ENCODE measurements around the gene SLC41A2.

The SLC41A2 gene

GRCh38 chr12:104928036-104928745 is 29.9 kb downstream of the SLC41A2 start:
- Histone ChIP-seq H3K27me3 (ENCODE audit: control insufficient read depth in 1 of 2, insufficient read depth in 2 of 2, low read length in 2 of 2) (no peaks in the 10 kb centered on the region), H3K9me3 (ENCODE audit: low read length) (no peaks in the 10 kb centered on the region), H3K4me1 (ENCODE audit: insufficient read depth, low read length) (no peaks in the 10 kb centered on the region), H3K4me3 (ENCODE audit: low read depth in 1 of 2, low read length in 2 of 2) (no peak overlapping the region), H3K27ac (ENCODE audit: low read depth, low read length) (no peak overlapping the region), H3K36me3 (ENCODE audit: insufficient read depth, low read length) (no peaks in the 10 kb centered on the region), H3K9ac (ENCODE audit: low read length) (no peak overlapping the region)

- no peaks in the 10 kb centered on the region for H3K36me3 ChIP-seq (ENCODE audit: insufficient read depth, low read length)
- no peak overlapping the region for H3K9ac ChIP-seq (ENCODE audit: low read length)
- H3K4me1 ChIP-seq (ENCODE audit: insufficient read depth, low read length) = no peaks in the 10 kb centered on the region
These were observed 32.6 kb downstream of the SLC41A2 start for GRCh38 chr12:104925501-104925900.

GRCh38 chr12:104921340-104921739 is 36.8 kb downstream of the SLC41A2 start:
- H3K9ac ChIP-seq (ENCODE audit: low read length) = no peak overlapping the region
- H3K36me3 ChIP-seq (ENCODE audit: insufficient read depth, low read length) = no peaks in the 10 kb centered on the region
- H3K27ac ChIP-seq (ENCODE audit: low read depth, low read length) = no peak overlapping the region
- no peaks in the 10 kb centered on the region for H3K27me3 ChIP-seq (ENCODE audit: control insufficient read depth in 1 of 2, insufficient read depth in 2 of 2, low read length in 2 of 2)
- H3K9me3 ChIP-seq (ENCODE audit: low read length) = peaks cover 7% of the 10 kb centered on the region
- no peak overlapping the region for H3K4me3 ChIP-seq (ENCODE audit: low read depth in 1 of 2, low read length in 2 of 2)
- H3K4me1 ChIP-seq (ENCODE audit: insufficient read depth, low read length) = no peaks in the 10 kb centered on the region

More at GRCh38 chr12:104925501-104925900, 32.6 kb downstream of the SLC41A2 start:
- Histone ChIP-seq H3K27ac (ENCODE audit: low read depth, low read length) (no peak overlapping the region), H3K4me3 (ENCODE audit: low read depth in 1 of 2, low read length in 2 of 2) (no peak overlapping the region), H3K9me3 (ENCODE audit: low read length) (peaks cover 7% of the 10 kb centered on the region), H3K27me3 (ENCODE audit: control insufficient read depth in 1 of 2, insufficient read depth in 2 of 2, low read length in 2 of 2) (no peaks in the 10 kb centered on the region)

GRCh38 chr12:104911942-104912341 is 46.1 kb downstream of the SLC41A2 start:
- Histone ChIP-seq H3K4me3 (ENCODE audit: low read depth in 1 of 2, low read length in 2 of 2) (no peak overlapping the region), H3K9ac (ENCODE audit: low read length) (no peak overlapping the region), H3K9me3 (ENCODE audit: low read length) (no peaks in the 10 kb centered on the region), H3K27me3 (ENCODE audit: control insufficient read depth in 1 of 2, insufficient read depth in 2 of 2, low read length in 2 of 2) (no peaks in the 10 kb centered on the region), H3K36me3 (ENCODE audit: insufficient read depth, low read length) (no peaks in the 10 kb centered on the region), H3K27ac (ENCODE audit: low read depth, low read length) (no peak overlapping the region), H3K4me1 (ENCODE audit: insufficient read depth, low read length) (no peaks in the 10 kb centered on the region)

DNA sequence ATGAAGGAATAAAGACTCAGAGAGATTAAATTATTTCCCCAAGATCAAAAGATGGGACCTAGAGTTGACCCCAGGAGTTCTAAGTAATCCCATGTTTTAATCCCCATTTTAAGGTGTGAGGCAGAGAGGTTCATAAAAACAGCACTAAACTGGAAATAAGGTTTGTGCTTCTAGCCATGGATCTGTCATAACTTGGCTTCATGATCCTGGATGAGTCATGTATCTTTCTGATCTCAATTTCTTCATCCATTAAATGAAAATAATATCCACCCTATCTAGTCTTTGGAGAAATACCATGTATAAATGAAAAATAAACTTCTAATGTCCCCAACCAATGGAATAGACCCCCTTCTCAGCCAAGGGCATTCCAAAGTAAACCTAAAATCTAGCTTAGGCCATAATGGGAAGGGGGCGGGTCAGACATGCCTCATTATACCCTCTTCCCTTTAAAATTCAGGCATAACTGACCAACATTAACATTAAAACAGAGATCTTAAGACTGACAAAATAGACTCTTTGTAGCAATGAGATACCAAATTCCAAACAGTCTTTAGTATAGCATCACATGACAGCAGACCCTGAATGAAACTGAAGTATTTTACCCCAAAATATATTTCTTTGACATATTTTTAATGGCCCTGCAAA is 47.8 kb downstream of the SLC41A2 start:
- Histone ChIP-seq H3K36me3 (ENCODE audit: insufficient read depth, low read length) (no peaks in the 10 kb centered on the region), H3K27me3 (ENCODE audit: control insufficient read depth in 1 of 2, insufficient read depth in 2 of 2, low read length in 2 of 2) (no peaks in the 10 kb centered on the region), H3K4me3 (ENCODE audit: low read depth in 1 of 2, low read length in 2 of 2) (no peak overlapping the region), H3K9ac (ENCODE audit: low read length) (no peak overlapping the region), H3K27ac (ENCODE audit: low read depth, low read length) (no peak overlapping the region), H3K4me1 (ENCODE audit: insufficient read depth, low read length) (no peaks in the 10 kb centered on the region), H3K9me3 (ENCODE audit: low read length) (no peaks in the 10 kb centered on the region)

GRCh38 chr12:104909761-104910160 is 48.3 kb downstream of the SLC41A2 start:
- no peaks in the 10 kb centered on the region for H3K9me3 ChIP-seq (ENCODE audit: low read length)
- no peaks in the 10 kb centered on the region for H3K27me3 ChIP-seq (ENCODE audit: control insufficient read depth in 1 of 2, insufficient read depth in 2 of 2, low read length in 2 of 2)
- H3K4me3 ChIP-seq (ENCODE audit: low read depth in 1 of 2, low read length in 2 of 2) = no peak overlapping the region
- no peak overlapping the region for H3K27ac ChIP-seq (ENCODE audit: low read depth, low read length)
- H3K36me3 ChIP-seq (ENCODE audit: insufficient read depth, low read length) = no peaks in the 10 kb centered on the region
- H3K9ac ChIP-seq (ENCODE audit: low read length) = no peak overlapping the region
- no peaks in the 10 kb centered on the region for H3K4me1 ChIP-seq (ENCODE audit: insufficient read depth, low read length)

All from muscle layer of colon (tissue), 2 donors.